Body of pancreas (tissue), 4 donors: ENCODE results near the gene PAAF1. TPM values are rescaled to one million over a fixed set of nuclear protein-coding genes. Genes with fewer than 3 reads are reported as not detected.

Experiments used
- ATAC-seq: fragments of 150-250 bp; one replicate; pipeline ENCODE4 v1.9.1; 2016
- DNase-seq, 4 donors: peaks; one replicate each; pipeline ENCODE4 v3.0.0-alpha.2; 2019
- H3K27ac ChIP-seq, 4 donors: fragments of 200-600 bp; sonication (generic); 1 replicate in 3 of 4; 2 replicates in 1 of 4; pipeline versions ENCODE4 v1.5.1 to v1.6.1; 2016 to 2019; ENCODE audit warnings: mild to moderate bottlenecking in 1 of 4, mixed read lengths in 1 of 4, moderate library complexity in 1 of 4
- H3K27me3 ChIP-seq, 2 donors: fragments of 200-600 bp; sonication (generic); one replicate each; pipeline ENCODE4 v1.6.0; 2016; ENCODE audit warnings: mild to moderate bottlenecking in 1 of 2
- H3K36me3 ChIP-seq, 2 donors: fragments of 200-600 bp; sonication (generic); replicated peaks in 1 of 2; 2 replicates each; pipeline ENCODE4 v1.5.1; 2016; ENCODE audit warnings: low read depth in 2 of 2; ENCODE audit not compliant: insufficient read depth in 1 of 2
- H3K4me1 ChIP-seq: fragments of 200-600 bp; sonication (generic); one replicate; pipeline ENCODE4 v1.6.0; 2016
- H3K4me3 ChIP-seq, 2 donors: fragments of 200-600 bp; sonication (generic); 1 replicate in 1 of 2; 2 replicates in 1 of 2; pipeline ENCODE4 v1.5.1; 2016 to 2019
- H3K9me3 ChIP-seq, 3 donors: fragments of 200-600 bp; sonication (generic); 1 replicate in 2 of 3; 2 replicates in 1 of 3; pipeline ENCODE4 v1.5.1; 2016
- CTCF ChIP-seq, 7 experiments: fragments of 450-650 bp in 4 of 7; fragments of 200-600 bp in 3 of 7; sonication (generic) in 3 of 7; IDR thresholded peaks; one replicate each; pipeline ENCODE4 v1.5.1; 2016 to 2019; ENCODE audit warnings: antibody characterized with exemption in 7 of 7
- POLR2A ChIP-seq, 3 donors: fragments of 450-650 bp; IDR thresholded peaks; one replicate each; pipeline ENCODE4 v1.6.1; 2016; ENCODE audit warnings: antibody characterized with exemption in 3 of 3, mild to moderate bottlenecking in 2 of 3
- WGBS, 2 donors: methylation state at CpG; one replicate each; pipeline ENCODE4 v1.1.5; 2017; 5-methylcytosine and 5-hydroxymethylcytosine counted together
- intact Hi-C: fragments of 100-400 bp; cut with DNase I; formaldehyde crosslinking; loops from one replicate; pipeline ENCODE4 v1.15.1; 2023
- total RNA-seq, 2 donors: library from RNA; depleted of rRNA; stranded (reverse); fragments of >200 nt; gene quantifications; one replicate each; pipeline ENCODE4 v1.1.0, GENCODE V29; 2016

Gene PAAF1
- total RNA-seq, 2 donors from 2014 or later, result 11.2 to 12.2 TPM

GRCh38 chr11:73945396-73945795 lies 68.6 kb downstream of the PAAF1 start:
- H3K27me3 ChIP-seq, result no peaks in the 10 kb centered on the region
- H3K4me3 ChIP-seq, result no peak overlapping the region
- no peak overlapping the region for H3K27ac ChIP-seq
- no peak for DNase-seq
- ATAC-seq, result no peak
- WGBS, 2 donors, result 54 to 66% methylated on average over 4 of the region's 4 CpGs
- intact Hi-C loops, result no loop called here
- H3K4me1 ChIP-seq, result no peaks in the 10 kb centered on the region
- no peaks in the 10 kb centered on the region for H3K36me3 ChIP-seq
- no peaks in the 10 kb centered on the region for H3K9me3 ChIP-seq
- no peak for TF ChIP-seq POLR2A (IDR thresholded peaks at IDR 0.05)
- TF ChIP-seq CTCF (IDR thresholded peaks at IDR 0.05), result no peak

GRCh38 chr11:73946798-73947458 lies 70.1 kb downstream of the PAAF1 start:
- DNase-seq, result no peak
- Histone ChIP-seq H3K4me1 (no peaks in the 10 kb centered on the region), H3K27me3 (no peaks in the 10 kb centered on the region), H3K27ac (no peak overlapping the region), H3K4me3 (no peak overlapping the region), H3K36me3 (no peaks in the 10 kb centered on the region), H3K9me3 (no peaks in the 10 kb centered on the region)
- no peak for TF ChIP-seq POLR2A (IDR thresholded peaks at IDR 0.05)
- intact Hi-C loops, result no loop called here
- 75 to 94% methylated on average over 10 to 13 of the region's 13 CpGs for WGBS, 2 donors
- no peak for ATAC-seq

GRCh38 chr11:73949246-73949645 lies 72.4 kb downstream of the PAAF1 start:
- TF ChIP-seq POLR2A (IDR thresholded peaks at IDR 0.05) (no peak), CTCF (IDR thresholded peaks at IDR 0.05) (no peak)
- H3K4me3 ChIP-seq, result no peak overlapping the region
- DNase-seq, result no peak
- no peaks in the 10 kb centered on the region for H3K4me1 ChIP-seq
- no peaks in the 10 kb centered on the region for H3K36me3 ChIP-seq
- ATAC-seq, result no peak
- WGBS, 2 donors, result 65 to 79% methylated on average over 4 of the region's 4 CpGs
- no peaks in the 10 kb centered on the region for H3K9me3 ChIP-seq
- H3K27me3 ChIP-seq, result no peaks in the 10 kb centered on the region
- no peak overlapping the region for H3K27ac ChIP-seq
- intact Hi-C loops, result no loop called here

- H3K27me3 ChIP-seq, result no peaks in the 10 kb centered on the region
- no peak overlapping the region for H3K4me3 ChIP-seq
- TF ChIP-seq POLR2A (IDR thresholded peaks at IDR 0.05) (no peak), CTCF (IDR thresholded peaks at IDR 0.05) (no peak)
- H3K4me1 ChIP-seq, result no peaks in the 10 kb centered on the region
- no peaks in the 10 kb centered on the region for H3K36me3 ChIP-seq
- intact Hi-C loops, result no loop called here
- 79 to 88% methylated on average over 5 of the region's 5 CpGs for WGBS, 2 donors
- H3K27ac ChIP-seq, result no peak overlapping the region
- H3K9me3 ChIP-seq, result no peaks in the 10 kb centered on the region
- ATAC-seq, result no peak
- DNase-seq, result no peak
These were observed 73.1 kb downstream of the PAAF1 start for GRCh38 chr11:73949912-73950311.

- H3K36me3 ChIP-seq, result no peaks in the 10 kb centered on the region
- H3K4me1 ChIP-seq, result peaks cover 4% of the 10 kb centered on the region
- DNase-seq, result peak; percentile 28 to 50 (median 48)
- no peaks in the 10 kb centered on the region for H3K9me3 ChIP-seq
- intact Hi-C loops, result no loop called here
- peak; percentile 67 for ATAC-seq
- 84 to 86% methylated on average over 12 of the region's 12 CpGs for WGBS, 2 donors
- H3K27ac ChIP-seq, result peak within 1 kb of the TSS in 1 of 4 donors; percentile 15
- H3K27me3 ChIP-seq, result no peaks in the 10 kb centered on the region
- TF ChIP-seq CTCF (IDR thresholded peaks at IDR 0.05), result no peak
- TF ChIP-seq POLR2A (IDR thresholded peaks at IDR 0.05), result no peak
- no peak within 1 kb of the TSS for H3K4me3 ChIP-seq
These were observed 74.3 kb downstream of the PAAF1 start, which contains the start of gene DNAJB13 for GRCh38 chr11:73950869-73951710. Gene DNAJB13 (plus strand): TSS chr11:73951026. CDS start chr11:73951070, 44 bp downstream.
